HCT116 (cell line): ENCODE data around the gene NSMF.

Experiments used
- CEBPB ChIP-seq: IDR thresholded peaks from 2 replicates; pipeline ENCODE4 v1.6.1; 2012; ENCODE audit warnings: low read depth
- EGR1 ChIP-seq: IDR thresholded peaks from 2 replicates; pipeline ENCODE4 v1.6.1; 2012; ENCODE audit warnings: low read depth
- ELF1 ChIP-seq: IDR thresholded peaks from 2 replicates; pipeline ENCODE4 v1.6.1; 2012; ENCODE audit warnings: low read depth, borderline replicate concordance
- EZH2 ChIP-seq: fragments of 200-600 bp; sonication (generic); IDR thresholded peaks from 2 replicates; pipeline ENCODE4 v1.6.1; 2017; ENCODE audit warnings: antibody characterized with exemption, mixed run types
- JUND ChIP-seq: IDR thresholded peaks from 2 replicates; pipeline ENCODE4 v1.6.1; 2012
- POLR2A ChIP-seq: IDR thresholded peaks from 2 replicates; pipeline ENCODE4 v1.7.0; 2011; ENCODE audit warnings: borderline replicate concordance; ENCODE audit not compliant: insufficient read depth, insufficient read length; ENCODE audit errors: extremely low read depth
- POLR2AphosphoS5 ChIP-seq: IDR thresholded peaks from 2 replicates; pipeline ENCODE4 v1.6.1; 2011; ENCODE audit warnings: mild to moderate bottlenecking, low read depth, low read length, moderate library complexity
- REST ChIP-seq: IDR thresholded peaks from 2 replicates; pipeline ENCODE4 v1.6.1; 2012; ENCODE audit warnings: low read depth
- SP1 ChIP-seq: IDR thresholded peaks from 2 replicates; pipeline ENCODE4 v1.6.1; 2012; ENCODE audit warnings: low read depth
- SRF ChIP-seq: IDR thresholded peaks from 2 replicates; pipeline ENCODE4 v1.6.1; 2012; ENCODE audit warnings: low read depth
- ZFX ChIP-seq: fragments of 450-650 bp; IDR thresholded peaks from 2 replicates; pipeline ENCODE4 v1.6.1; 2017
- TF ChIP-seq, protein P1 (sequence below), 3 experiments: fragments of 200-600 bp in 1 of 3; sonication (generic) in 1 of 3; IDR thresholded peaks in 2 of 3; conservative IDR thresholded peaks in 1 of 3; 2 replicates each; pipeline ENCODE4 v1.5.1; 2012 to 2017; ENCODE audit warnings: low read depth in 2 of 3, low read length in 2 of 3, antibody characterized with exemption in 1 of 3, borderline replicate concordance in 1 of 3, control low read depth in 1 of 3, mild to moderate bottlenecking in 1 of 3, mixed read lengths in 1 of 3, mixed run types in 1 of 3, moderate library complexity in 1 of 3; ENCODE audit not compliant: insufficient read depth in 1 of 3
- TF ChIP-seq, protein P2 (sequence below): IDR thresholded peaks from 2 replicates; pipeline ENCODE4 v1.6.1; 2011; ENCODE audit warnings: mild to moderate bottlenecking, low read length, moderate library complexity; ENCODE audit not compliant: insufficient replicate concordance; ENCODE audit errors: extremely low read depth
- TF ChIP-seq, protein P3 (sequence below): IDR thresholded peaks from 2 replicates; pipeline ENCODE4 v1.6.1; 2012

DNA sequence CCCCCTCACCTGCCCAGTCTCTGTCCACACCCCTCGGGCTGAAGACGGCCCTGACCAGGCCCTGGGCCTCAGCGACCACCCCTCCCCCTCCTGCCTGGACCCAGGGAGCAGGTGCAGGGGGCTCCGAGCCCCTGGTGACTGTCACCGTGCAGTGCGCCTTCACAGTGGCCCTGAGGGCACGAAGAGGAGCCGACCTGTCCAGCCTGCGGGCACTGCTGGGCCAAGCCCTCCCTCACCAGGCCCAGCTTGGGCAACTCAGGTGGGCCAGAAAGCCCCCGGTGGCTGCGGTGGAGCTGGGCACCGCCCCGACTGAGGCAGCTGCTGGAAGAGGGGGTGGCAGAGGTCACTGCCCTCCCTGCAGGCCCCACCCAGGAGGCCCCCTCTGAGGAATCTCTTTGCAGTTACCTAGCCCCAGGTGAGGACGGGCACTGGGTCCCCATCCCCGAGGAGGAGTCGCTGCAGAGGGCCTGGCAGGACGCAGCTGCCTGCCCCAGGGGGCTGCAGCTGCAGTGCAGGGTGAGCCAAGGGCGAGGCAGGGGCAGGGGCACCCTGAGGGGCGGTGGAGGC lies 25.7 kb downstream of the NSMF start:
- TF ChIP-seq JUND: no peak
- TF ChIP-seq EZH2: no peak
- TF ChIP-seq CEBPB: no peak
- TF ChIP-seq, protein P1, sequence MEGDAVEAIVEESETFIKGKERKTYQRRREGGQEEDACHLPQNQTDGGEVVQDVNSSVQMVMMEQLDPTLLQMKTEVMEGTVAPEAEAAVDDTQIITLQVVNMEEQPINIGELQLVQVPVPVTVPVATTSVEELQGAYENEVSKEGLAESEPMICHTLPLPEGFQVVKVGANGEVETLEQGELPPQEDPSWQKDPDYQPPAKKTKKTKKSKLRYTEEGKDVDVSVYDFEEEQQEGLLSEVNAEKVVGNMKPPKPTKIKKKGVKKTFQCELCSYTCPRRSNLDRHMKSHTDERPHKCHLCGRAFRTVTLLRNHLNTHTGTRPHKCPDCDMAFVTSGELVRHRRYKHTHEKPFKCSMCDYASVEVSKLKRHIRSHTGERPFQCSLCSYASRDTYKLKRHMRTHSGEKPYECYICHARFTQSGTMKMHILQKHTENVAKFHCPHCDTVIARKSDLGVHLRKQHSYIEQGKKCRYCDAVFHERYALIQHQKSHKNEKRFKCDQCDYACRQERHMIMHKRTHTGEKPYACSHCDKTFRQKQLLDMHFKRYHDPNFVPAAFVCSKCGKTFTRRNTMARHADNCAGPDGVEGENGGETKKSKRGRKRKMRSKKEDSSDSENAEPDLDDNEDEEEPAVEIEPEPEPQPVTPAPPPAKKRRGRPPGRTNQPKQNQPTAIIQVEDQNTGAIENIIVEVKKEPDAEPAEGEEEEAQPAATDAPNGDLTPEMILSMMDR (IDR thresholded peaks at IDR 0.05 in 2 of 3, conservative IDR thresholded peaks at IDR 0.05 in 1 of 3; ENCODE audit: borderline replicate concordance in 1 of 3, insufficient read depth in 1 of 3, low read depth in 2 of 3, low read length in 2 of 3): no peak
- no peak for TF ChIP-seq POLR2A
- TF ChIP-seq, protein P2, sequence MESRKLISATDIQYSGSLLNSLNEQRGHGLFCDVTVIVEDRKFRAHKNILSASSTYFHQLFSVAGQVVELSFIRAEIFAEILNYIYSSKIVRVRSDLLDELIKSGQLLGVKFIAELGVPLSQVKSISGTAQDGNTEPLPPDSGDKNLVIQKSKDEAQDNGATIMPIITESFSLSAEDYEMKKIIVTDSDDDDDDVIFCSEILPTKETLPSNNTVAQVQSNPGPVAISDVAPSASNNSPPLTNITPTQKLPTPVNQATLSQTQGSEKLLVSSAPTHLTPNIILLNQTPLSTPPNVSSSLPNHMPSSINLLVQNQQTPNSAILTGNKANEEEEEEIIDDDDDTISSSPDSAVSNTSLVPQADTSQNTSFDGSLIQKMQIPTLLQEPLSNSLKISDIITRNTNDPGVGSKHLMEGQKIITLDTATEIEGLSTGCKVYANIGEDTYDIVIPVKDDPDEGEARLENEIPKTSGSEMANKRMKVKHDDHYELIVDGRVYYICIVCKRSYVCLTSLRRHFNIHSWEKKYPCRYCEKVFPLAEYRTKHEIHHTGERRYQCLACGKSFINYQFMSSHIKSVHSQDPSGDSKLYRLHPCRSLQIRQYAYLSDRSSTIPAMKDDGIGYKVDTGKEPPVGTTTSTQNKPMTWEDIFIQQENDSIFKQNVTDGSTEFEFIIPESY: no peak
- no peak for TF ChIP-seq ELF1
- TF ChIP-seq SRF: no peak
- TF ChIP-seq REST: no peak
- TF ChIP-seq POLR2AphosphoS5: no peak
- TF ChIP-seq EGR1: no peak
- TF ChIP-seq, protein P3, sequence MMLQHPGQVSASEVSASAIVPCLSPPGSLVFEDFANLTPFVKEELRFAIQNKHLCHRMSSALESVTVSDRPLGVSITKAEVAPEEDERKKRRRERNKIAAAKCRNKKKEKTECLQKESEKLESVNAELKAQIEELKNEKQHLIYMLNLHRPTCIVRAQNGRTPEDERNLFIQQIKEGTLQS: no peak
- TF ChIP-seq ZFX: no peak
- no peak for TF ChIP-seq SP1
